Hippocampal formation (tissue), 2 donors: ENCODE measurements around the gene VSTM2B.
"Not testable (repeated sequence)": the region's sequence is repeated elsewhere in the genome, so short reads cannot be mapped to it uniquely, and the experiment has no call there.

ENCODE experiments used
- DNase-seq, 2 donors: peaks; one replicate each; lab custom pipeline; 2025; lab: John Stamatoyannopoulos, UW

The VSTM2B gene

GRCh38 chr19:29545866-29546582 lies 20.2 kb downstream of the VSTM2B start:
- no peak for DNase-seq

GRCh38 chr19:29546583-29547190 lies 20.9 kb downstream of the VSTM2B start:
- DNase-seq, result no peak

GRCh38 chr19:29547361-29547960 lies 21.7 kb downstream of the VSTM2B start:
- DNase-seq, result no peak

- no peak for DNase-seq
Measured at GRCh38 chr19:29547981-29548380, 22.2 kb downstream of the VSTM2B start.

- no peak for DNase-seq
Measured at GRCh38 chr19:29548483-29549085, 22.8 kb downstream of the VSTM2B start.

GRCh38 chr19:29549105-29550070 lies 23.6 kb downstream of the VSTM2B start:
- no peak for DNase-seq

GRCh38 chr19:29550896-29551295 lies 25.1 kb downstream of the VSTM2B start:
- DNase-seq, result no peak

GRCh38 chr19:29551774-29552173 lies 26.0 kb downstream of the VSTM2B start:
- no peak for DNase-seq

- no peak for DNase-seq
Measured at GRCh38 chr19:29552454-29553280, 26.9 kb downstream of the VSTM2B start.

GRCh38 chr19:29554149-29554548 lies 28.4 kb downstream of the VSTM2B start:
- DNase-seq, result no peak

GRCh38 chr19:29559110-29559509 lies 33.3 kb downstream of the VSTM2B start:
- not testable (repeated sequence) for DNase-seq

GRCh38 chr19:29559743-29560142 lies 33.9 kb downstream of the VSTM2B start:
- DNase-seq, result no peak

- no peak for DNase-seq
Measured at GRCh38 chr19:29560313-29561075, 34.7 kb downstream of the VSTM2B start.

- DNase-seq, result no peak
Measured at GRCh38 chr19:29561601-29562000, 35.8 kb downstream of the VSTM2B start.

- DNase-seq, result no peak
Measured at GRCh38 chr19:29562299-29563297, 36.8 kb downstream of the VSTM2B start.

- no peak for DNase-seq
Measured at GRCh38 chr19:29563486-29564101, 37.8 kb downstream of the VSTM2B start.

- DNase-seq, result no peak
Measured at GRCh38 chr19:29564574-29565005, 38.8 kb downstream of the VSTM2B start.

- no peak for DNase-seq
Measured at GRCh38 chr19:29565171-29565570, 39.4 kb downstream of the VSTM2B start.
